Putamen (tissue), 1 donor: Measurements from ENCODE around the gene KLF2.
"Not testable (repeated sequence)": the region's sequence is repeated elsewhere in the genome, so short reads cannot be mapped to it uniquely, and the experiment has no call there.

Experiments used
- DNase-seq: peaks from one replicate; pipeline ENCODE4 v3.0.0-alpha.2; 2016; ENCODE audit warnings: low spot score

Gene KLF2

GRCh38 chr19:16338470-16339360 lies 14.1 kb downstream of the KLF2 start:
- no peak for DNase-seq

- DNase-seq = no peak
Measured at GRCh38 chr19:16339361-16339725, 14.7 kb downstream of the KLF2 start.

- no peak for DNase-seq
Measured at GRCh38 chr19:16340092-16340491, 15.5 kb downstream of the KLF2 start.

GRCh38 chr19:16340654-16341053 lies 16.0 kb downstream of the KLF2 start:
- DNase-seq = no peak

- no peak for DNase-seq
Measured at GRCh38 chr19:16342002-16342715, 17.5 kb downstream of the KLF2 start.

GRCh38 chr19:16343156-16343555 lies 18.5 kb downstream of the KLF2 start:
- no peak for DNase-seq

- DNase-seq = no peak
Measured at GRCh38 chr19:16345457-16345856, 20.8 kb downstream of the KLF2 start.

GRCh38 chr19:16347099-16347498 lies 22.5 kb downstream of the KLF2 start:
- DNase-seq = not testable (repeated sequence)

GRCh38 chr19:16347706-16348105 lies 23.1 kb downstream of the KLF2 start:
- DNase-seq = no peak

- DNase-seq = no peak
Measured at GRCh38 chr19:16349551-16350152, 25.0 kb downstream of the KLF2 start.

- no peak for DNase-seq
Measured at GRCh38 chr19:16351133-16351809, 26.6 kb downstream of the KLF2 start.

- no peak for DNase-seq
Measured at GRCh38 chr19:16355293-16356043, 30.8 kb downstream of the KLF2 start.

- DNase-seq = no peak
Measured at GRCh38 chr19:16358456-16358855, 33.8 kb downstream of the KLF2 start.

GRCh38 chr19:16359074-16359473 lies 34.4 kb downstream of the KLF2 start:
- no peak for DNase-seq

- no peak for DNase-seq
Measured at GRCh38 chr19:16359964-16360363, 35.3 kb downstream of the KLF2 start.

GRCh38 chr19:16360738-16361137 lies 36.1 kb downstream of the KLF2 start:
- no peak for DNase-seq

GRCh38 chr19:16361254-16361653 lies 36.6 kb downstream of the KLF2 start:
- DNase-seq = no peak

- no peak for DNase-seq
Measured at GRCh38 chr19:16361926-16362325, 37.3 kb downstream of the KLF2 start.

- no peak for DNase-seq
Measured at GRCh38 chr19:16363133-16363851, 38.7 kb downstream of the KLF2 start.

GRCh38 chr19:16363852-16364230 lies 39.2 kb downstream of the KLF2 start:
- DNase-seq = no peak
